ENCODE measurements around the gene C19orf12.
A peak's percentile ranks its signal among the peaks of the same experiment; 100 is the strongest.

The C19orf12 gene

DNA sequence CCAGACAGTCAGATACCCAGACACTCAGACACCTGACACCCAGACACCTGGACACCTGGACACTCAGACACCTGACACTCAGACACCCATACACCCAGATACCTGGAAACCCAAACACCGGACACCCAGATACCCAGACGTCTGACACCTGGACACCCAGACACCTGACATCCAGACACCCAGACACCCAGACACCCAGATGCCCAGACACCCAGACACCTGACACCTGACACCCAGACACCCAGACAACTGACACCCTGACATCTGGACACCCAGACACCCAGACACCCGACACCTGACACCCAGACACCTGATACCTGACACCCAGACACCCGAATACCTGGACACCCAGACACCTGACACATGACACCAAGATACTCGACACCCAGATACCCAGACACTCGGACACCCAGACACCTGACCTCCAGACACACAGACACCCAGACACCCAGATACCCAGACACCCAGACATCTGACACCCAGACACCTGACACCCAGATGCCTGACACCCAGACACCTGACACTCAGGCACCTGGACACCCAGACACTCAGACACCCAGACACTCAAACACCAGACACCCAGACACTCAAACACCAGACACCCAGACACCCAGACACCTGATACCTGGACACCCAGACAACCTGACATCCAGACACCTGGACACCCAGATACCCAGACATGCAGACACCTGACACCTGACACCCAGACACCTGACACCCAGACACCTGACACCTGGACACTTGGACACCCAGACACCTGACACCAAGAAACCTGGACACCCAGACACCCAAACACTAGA, 19.1 kb downstream of the C19orf12 start:
- TF ChIP-seq, protein P1, sequence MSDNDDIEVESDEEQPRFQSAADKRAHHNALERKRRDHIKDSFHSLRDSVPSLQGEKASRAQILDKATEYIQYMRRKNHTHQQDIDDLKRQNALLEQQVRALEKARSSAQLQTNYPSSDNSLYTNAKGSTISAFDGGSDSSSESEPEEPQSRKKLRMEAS (IDR thresholded peaks at IDR 0.05; ENCODE audit: low read depth, low read length): no peak
- TF ChIP-seq MYC (IDR thresholded peaks at IDR 0.05; ENCODE audit: low read depth, low read length) (no peak), POLR2A (IDR thresholded peaks at IDR 0.05; ENCODE audit: extremely low read depth, insufficient read length) (no peak)
- TF ChIP-seq, protein P2, sequence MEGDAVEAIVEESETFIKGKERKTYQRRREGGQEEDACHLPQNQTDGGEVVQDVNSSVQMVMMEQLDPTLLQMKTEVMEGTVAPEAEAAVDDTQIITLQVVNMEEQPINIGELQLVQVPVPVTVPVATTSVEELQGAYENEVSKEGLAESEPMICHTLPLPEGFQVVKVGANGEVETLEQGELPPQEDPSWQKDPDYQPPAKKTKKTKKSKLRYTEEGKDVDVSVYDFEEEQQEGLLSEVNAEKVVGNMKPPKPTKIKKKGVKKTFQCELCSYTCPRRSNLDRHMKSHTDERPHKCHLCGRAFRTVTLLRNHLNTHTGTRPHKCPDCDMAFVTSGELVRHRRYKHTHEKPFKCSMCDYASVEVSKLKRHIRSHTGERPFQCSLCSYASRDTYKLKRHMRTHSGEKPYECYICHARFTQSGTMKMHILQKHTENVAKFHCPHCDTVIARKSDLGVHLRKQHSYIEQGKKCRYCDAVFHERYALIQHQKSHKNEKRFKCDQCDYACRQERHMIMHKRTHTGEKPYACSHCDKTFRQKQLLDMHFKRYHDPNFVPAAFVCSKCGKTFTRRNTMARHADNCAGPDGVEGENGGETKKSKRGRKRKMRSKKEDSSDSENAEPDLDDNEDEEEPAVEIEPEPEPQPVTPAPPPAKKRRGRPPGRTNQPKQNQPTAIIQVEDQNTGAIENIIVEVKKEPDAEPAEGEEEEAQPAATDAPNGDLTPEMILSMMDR (IDR thresholded peaks at IDR 0.05; ENCODE audit: low read depth, low read length): no peak
- no peak overlapping the region for H3K4me3 ChIP-seq (ENCODE audit: low read depth, low read length)
- DNase-seq (ENCODE audit: low read depth): no peak

DNA sequence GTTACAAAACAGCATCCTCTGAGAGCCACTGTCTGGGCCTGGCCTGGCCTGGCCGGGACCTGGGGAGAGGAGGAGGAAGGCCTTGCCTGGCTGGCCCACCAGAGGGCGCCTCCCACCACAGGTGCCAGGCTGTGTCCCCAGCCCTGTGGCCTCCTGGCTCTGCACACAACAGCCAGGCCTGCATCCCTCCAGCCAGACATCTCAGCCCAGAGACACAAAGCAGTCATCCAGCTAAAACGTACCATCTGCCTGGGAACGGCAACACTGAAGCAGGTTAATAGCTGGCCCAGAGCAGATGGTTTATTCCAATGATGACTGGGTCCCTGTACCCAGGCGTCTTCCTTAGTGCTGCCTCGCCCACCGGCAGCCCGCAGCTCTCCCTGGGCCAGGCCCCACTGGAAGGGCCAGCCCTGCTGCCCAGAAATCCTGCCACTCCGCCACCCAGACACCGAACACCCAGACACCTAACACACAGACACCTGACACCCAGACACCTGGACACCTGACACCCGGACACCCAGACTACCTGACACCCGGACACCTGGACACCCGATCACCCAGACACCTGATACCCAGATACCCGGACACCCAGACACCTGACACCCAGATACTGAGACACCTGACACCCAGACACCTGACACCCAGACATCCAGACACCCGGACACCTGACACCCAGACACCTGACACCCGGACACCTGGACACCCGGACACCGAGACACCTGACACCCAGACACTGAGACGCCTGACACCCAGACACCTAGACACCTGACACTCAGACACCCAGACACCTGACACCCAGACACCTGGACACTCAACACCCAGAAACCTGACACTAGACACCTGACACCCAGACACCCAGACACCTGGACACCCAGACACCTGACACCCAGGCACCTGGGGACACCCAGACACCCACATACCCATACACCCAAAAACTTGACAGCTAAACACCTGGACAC, 20.1 kb downstream of the C19orf12 start:
- TF ChIP-seq, protein P2 (IDR thresholded peaks at IDR 0.05; ENCODE audit: low read depth, low read length): peak; percentile 63
- no peak for TF ChIP-seq POLR2A (IDR thresholded peaks at IDR 0.05; ENCODE audit: extremely low read depth, insufficient read length)
- no peak for TF ChIP-seq MYC (IDR thresholded peaks at IDR 0.05; ENCODE audit: low read depth, low read length)
- TF ChIP-seq, protein P1 (IDR thresholded peaks at IDR 0.05; ENCODE audit: low read depth, low read length): 0 out of 2 replicates have a peak, but pooled peaks have one; percentile 21
- peak; percentile 80 for DNase-seq (ENCODE audit: low read depth)
- no peak overlapping the region for H3K4me3 ChIP-seq (ENCODE audit: low read depth, low read length)

DNA sequence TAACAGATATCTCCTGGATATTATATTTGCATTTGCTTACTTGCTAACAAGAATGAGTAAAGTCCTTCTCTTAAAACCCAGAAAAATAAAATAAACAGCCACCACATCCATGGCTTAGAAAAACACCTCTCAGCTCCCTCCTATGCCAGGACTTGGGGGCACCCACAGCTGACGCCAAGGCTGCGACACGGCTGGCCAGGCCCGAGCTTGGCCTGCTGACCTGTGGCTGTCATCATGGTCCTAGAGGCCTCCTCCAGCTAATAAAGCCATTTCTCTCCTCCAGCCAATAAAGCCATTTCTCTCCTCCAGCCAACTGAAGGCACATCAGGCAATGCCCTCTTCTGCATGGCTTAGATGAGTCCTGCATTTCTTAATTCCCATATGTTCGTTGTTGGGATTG, 20.9 kb downstream of the C19orf12 start:
- DNase-seq (ENCODE audit: low read depth): no peak
- TF ChIP-seq, protein P1 (IDR thresholded peaks at IDR 0.05; ENCODE audit: low read depth, low read length): no peak
- TF ChIP-seq, protein P2 (IDR thresholded peaks at IDR 0.05; ENCODE audit: low read depth, low read length): no peak
- TF ChIP-seq POLR2A (IDR thresholded peaks at IDR 0.05; ENCODE audit: extremely low read depth, insufficient read length) (no peak), MYC (IDR thresholded peaks at IDR 0.05; ENCODE audit: low read depth, low read length) (no peak)
- no peak overlapping the region for H3K4me3 ChIP-seq (ENCODE audit: low read depth, low read length)

DNA sequence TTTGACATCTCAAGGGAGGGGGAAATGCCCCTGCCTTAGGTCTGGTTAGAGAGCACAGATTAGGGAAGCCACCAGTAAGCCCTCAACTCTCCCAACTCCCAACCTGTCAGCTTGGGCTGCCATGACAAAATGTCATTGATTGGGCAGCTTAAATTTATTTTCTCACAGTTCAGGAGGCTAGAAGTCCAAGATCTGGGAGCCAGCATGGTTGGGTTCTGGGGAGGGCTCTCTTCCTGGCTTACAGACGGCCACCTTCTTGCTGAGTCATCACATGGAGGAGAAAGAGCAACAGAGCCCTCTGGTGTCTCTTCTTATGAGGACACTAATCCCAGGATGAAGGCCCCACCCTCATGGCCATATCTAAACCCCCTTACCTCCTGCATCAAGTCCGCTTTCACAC, 24.2 kb downstream of the C19orf12 start:
- TF ChIP-seq, protein P1 (IDR thresholded peaks at IDR 0.05; ENCODE audit: low read depth, low read length): no peak
- TF ChIP-seq POLR2A (IDR thresholded peaks at IDR 0.05; ENCODE audit: extremely low read depth, insufficient read length): no peak
- TF ChIP-seq, protein P2 (IDR thresholded peaks at IDR 0.05; ENCODE audit: low read depth, low read length): peak; percentile 37
- no peak overlapping the region for H3K4me3 ChIP-seq (ENCODE audit: low read depth, low read length)
- peak; percentile 67 for DNase-seq (ENCODE audit: low read depth)

DNA sequence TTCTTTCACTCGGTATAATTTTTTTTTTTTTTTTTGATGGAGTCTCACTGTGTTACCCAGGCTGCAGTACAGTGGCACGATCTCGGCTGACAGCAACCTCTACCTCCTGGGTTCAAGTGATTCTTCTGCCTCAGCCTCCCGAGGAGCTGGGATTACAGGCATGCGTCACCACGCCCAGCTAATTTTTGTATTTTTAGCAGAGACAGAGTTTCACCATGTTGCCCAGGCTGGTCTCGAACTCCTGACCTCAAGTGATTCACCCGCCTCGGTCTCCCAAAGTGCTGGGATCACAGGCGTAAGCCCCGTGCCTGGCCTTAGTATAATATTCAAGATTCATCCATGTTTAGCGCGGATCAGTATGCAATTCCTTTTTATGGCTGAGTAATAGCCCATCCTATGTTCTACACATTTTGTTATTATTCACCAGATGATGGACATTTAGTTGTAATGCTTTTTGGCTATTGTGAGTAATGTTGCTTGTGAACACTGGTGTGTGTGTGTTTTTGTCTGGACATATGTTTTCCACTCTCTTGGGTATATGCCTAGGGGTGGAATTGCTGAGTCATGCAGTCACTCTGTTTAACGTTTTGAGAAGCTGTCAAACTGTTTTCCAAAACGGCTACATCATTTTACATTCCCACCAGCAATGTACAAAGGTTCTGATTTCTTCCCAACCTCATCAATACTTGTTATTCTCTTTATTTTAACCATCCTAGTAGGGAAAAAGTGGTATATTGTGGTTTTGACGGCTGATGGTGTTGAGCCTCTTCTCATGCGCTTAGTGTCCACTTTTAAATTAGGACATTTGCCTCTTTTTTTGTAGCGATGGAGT, 26.9 kb downstream of the C19orf12 start:
- DNase-seq (ENCODE audit: low read depth): peak; percentile 46
- H3K4me3 ChIP-seq (ENCODE audit: low read depth, low read length): no peak overlapping the region
- TF ChIP-seq POLR2A (IDR thresholded peaks at IDR 0.05; ENCODE audit: extremely low read depth, insufficient read length) (no peak), MYC (IDR thresholded peaks at IDR 0.05; ENCODE audit: low read depth, low read length) (no peak)
- TF ChIP-seq, protein P1 (IDR thresholded peaks at IDR 0.05; ENCODE audit: low read depth, low read length): no peak
- TF ChIP-seq, protein P2 (IDR thresholded peaks at IDR 0.05; ENCODE audit: low read depth, low read length): no peak

All from NB4 (cell line).